GM08714 (cell line): Measurements from ENCODE around the gene NDFIP1.

Experiments
- H3K4me3 ChIP-seq: fragments of 200-500 bp; sonication (Bioruptor generic); 2 replicates; pipeline ENCODE4 v1.5.1; 2014; ENCODE audit warnings: mild to moderate bottlenecking, low read length, inconsistent platforms
- ZNF274 ChIP-seq: IDR thresholded peaks from 2 replicates; pipeline ENCODE4 v1.6.1; 2012; ENCODE audit warnings: mild to moderate bottlenecking, low read depth, low read length

The NDFIP1 gene

GRCh38 chr5:142191776-142192175 is 83.2 kb downstream of the NDFIP1 start:
- H3K4me3 ChIP-seq, result no peak overlapping the region
- no peak for TF ChIP-seq ZNF274

- no peak overlapping the region for H3K4me3 ChIP-seq
- no peak for TF ChIP-seq ZNF274
Measured at GRCh38 chr5:142192286-142193113, 83.9 kb downstream of the NDFIP1 start.

GRCh38 chr5:142193114-142193428 is 84.5 kb downstream of the NDFIP1 start:
- no peak overlapping the region for H3K4me3 ChIP-seq
- TF ChIP-seq ZNF274, result no peak

GRCh38 chr5:142197098-142197497 is 88.5 kb downstream of the NDFIP1 start:
- no peak overlapping the region for H3K4me3 ChIP-seq
- no peak for TF ChIP-seq ZNF274

- TF ChIP-seq ZNF274, result no peak
- H3K4me3 ChIP-seq, result no peak overlapping the region
Measured at GRCh38 chr5:142197781-142198180, 89.2 kb downstream of the NDFIP1 start.

- no peak for TF ChIP-seq ZNF274
- no peak overlapping the region for H3K4me3 ChIP-seq
Measured at GRCh38 chr5:142199388-142199787, 90.8 kb downstream of the NDFIP1 start.

GRCh38 chr5:142200387-142200786 is 91.8 kb downstream of the NDFIP1 start:
- no peak for TF ChIP-seq ZNF274
- H3K4me3 ChIP-seq, result no peak overlapping the region

GRCh38 chr5:142201471-142201887 is 92.9 kb downstream of the NDFIP1 start:
- TF ChIP-seq ZNF274, result no peak
- no peak overlapping the region for H3K4me3 ChIP-seq

- no peak overlapping the region for H3K4me3 ChIP-seq
- TF ChIP-seq ZNF274, result no peak
Measured at GRCh38 chr5:142202282-142202681, 93.7 kb downstream of the NDFIP1 start.
